ENCODE results near the gene ACRV1. TPM values are rescaled to one million over a fixed set of nuclear protein-coding genes. Genes with fewer than 3 reads are reported as not detected.
"Not testable (repeated sequence)": the region's sequence is repeated elsewhere in the genome, so short reads cannot be mapped to it uniquely, and the experiment has no call there.

Gene ACRV1
- polyA plus RNA-seq (ENCODE audit: insufficient read length in 4 of 4): 1 to 10 TPM in 1 of 4 donors, under 1 TPM in 3; 0.75 to 1.3 (median 0.87) TPM

GRCh38 chr11:125680747-125681146 is at the start of gene ACRV1:
TSS of gene ACRV1 (minus strand) at chr11:125680847. CDS start at chr11:125680780, 67 bp downstream.
- no peak for DNase-seq (ENCODE audit: low read depth in 4 of 4, low spot score in 3 of 4)

GRCh38 chr11:125728969-125729368 is 48.3 kb upstream of the ACRV1 start:
- DNase-seq (ENCODE audit: low read depth in 4 of 4, low spot score in 3 of 4): no peak

- no peak for DNase-seq (ENCODE audit: low read depth in 4 of 4, low spot score in 3 of 4)
Measured at GRCh38 chr11:125724125-125724524, 43.5 kb upstream of the ACRV1 start.

- DNase-seq (ENCODE audit: low read depth in 4 of 4, low spot score in 3 of 4): no peak
Measured at GRCh38 chr11:125720781-125721180, 40.1 kb upstream of the ACRV1 start.

GRCh38 chr11:125704686-125705085 is 24.0 kb upstream of the ACRV1 start:
- not testable (repeated sequence) for DNase-seq (ENCODE audit: low read depth in 4 of 4, low spot score in 3 of 4)

- no peak for DNase-seq (ENCODE audit: low read depth in 4 of 4, low spot score in 3 of 4)
Measured at GRCh38 chr11:125701858-125702621, 21.4 kb upstream of the ACRV1 start.

- no peak for DNase-seq (ENCODE audit: low read depth in 4 of 4, low spot score in 3 of 4)
Measured at GRCh38 chr11:125701018-125701610, 20.5 kb upstream of the ACRV1 start.

- DNase-seq (ENCODE audit: low read depth in 4 of 4, low spot score in 3 of 4): no peak
Measured at GRCh38 chr11:125694951-125695350, 14.3 kb upstream of the ACRV1 start.

GRCh38 chr11:125692887-125693286 is 12.2 kb upstream of the ACRV1 start:
- DNase-seq (ENCODE audit: low read depth in 4 of 4, low spot score in 3 of 4): no peak

- no peak for DNase-seq (ENCODE audit: low read depth in 4 of 4, low spot score in 3 of 4)
Measured at GRCh38 chr11:125690006-125690405, 9.4 kb upstream of the ACRV1 start.

- no peak for DNase-seq (ENCODE audit: low read depth in 4 of 4, low spot score in 3 of 4)
Measured at GRCh38 chr11:125689274-125689859, 8.7 kb upstream of the ACRV1 start.

GRCh38 chr11:125688632-125689031 is 8.0 kb upstream of the ACRV1 start:
- no peak for DNase-seq (ENCODE audit: low read depth in 4 of 4, low spot score in 3 of 4)

- no peak for DNase-seq (ENCODE audit: low read depth in 4 of 4, low spot score in 3 of 4)
Measured at GRCh38 chr11:125688066-125688465, 7.4 kb upstream of the ACRV1 start.

- no peak for DNase-seq (ENCODE audit: low read depth in 4 of 4, low spot score in 3 of 4)
Measured at GRCh38 chr11:125685228-125685627, 4.6 kb upstream of the ACRV1 start.

GRCh38 chr11:125679837-125680236 is 810 bp downstream of the ACRV1 start:
- no peak for DNase-seq (ENCODE audit: low read depth in 4 of 4, low spot score in 3 of 4)

- no peak for DNase-seq (ENCODE audit: low read depth in 4 of 4, low spot score in 3 of 4)
Measured at GRCh38 chr11:125679397-125679796, 1.2 kb downstream of the ACRV1 start.

- DNase-seq (ENCODE audit: low read depth in 4 of 4, low spot score in 3 of 4): no peak
Measured at GRCh38 chr11:125675196-125675595, 5.5 kb downstream of the ACRV1 start.

GRCh38 chr11:125674210-125674609 is 6.4 kb downstream of the ACRV1 start:
- no peak for DNase-seq (ENCODE audit: low read depth in 4 of 4, low spot score in 3 of 4)

GRCh38 chr11:125671561-125671960 is 9.1 kb downstream of the ACRV1 start:
- DNase-seq (ENCODE audit: low read depth in 4 of 4, low spot score in 3 of 4): no peak

GRCh38 chr11:125670172-125670571 is 10.5 kb downstream of the ACRV1 start:
- DNase-seq (ENCODE audit: low read depth in 4 of 4, low spot score in 3 of 4): no peak

GRCh38 chr11:125667151-125667550 is 13.5 kb downstream of the ACRV1 start:
- no peak for DNase-seq (ENCODE audit: low read depth in 4 of 4, low spot score in 3 of 4)

- no peak for DNase-seq (ENCODE audit: low read depth in 4 of 4, low spot score in 3 of 4)
Measured at GRCh38 chr11:125663910-125664309, 16.7 kb downstream of the ACRV1 start.
